ENCODE results near the gene USP30. TPM values are rescaled to one million over a fixed set of nuclear protein-coding genes. Genes with fewer than 3 reads are reported as not detected.
A peak's percentile ranks its signal among the peaks of the same experiment; 100 is the strongest.

USP30 gene
- total RNA-seq, 1 donor from 2014 or later = 15.5 TPM

- intact Hi-C loops (cut with DNase I) = loop anchor here (5.0 kb wide), 1 partner anchor 41 kb away; no protein-coding TSS in a partner anchor
- no peaks in the 10 kb centered on the region for H3K9me3 ChIP-seq
- peak overlapping the region; percentile 40 to 55 for H3K4me3 ChIP-seq
- TF ChIP-seq CTCF (IDR thresholded peaks at IDR 0.05) (no peak), POLR2A (IDR thresholded peaks at IDR 0.05) (peak in 1 of 2 donors; percentile 59), POLR2AphosphoS5 (IDR thresholded peaks at IDR 0.05; ENCODE audit: insufficient read depth in 1 of 2, low read depth in 1 of 2) (peak; percentile 89 to 98)
- peaks cover 0 to 18% of the 10 kb centered on the region in 2 donors for H3K36me3 ChIP-seq
- peak overlapping the region; percentile 91 for H3K27ac ChIP-seq
- H3K4me1 ChIP-seq = peaks cover 50% of the 10 kb centered on the region
- DNase-seq (ENCODE audit: extremely low spot score in 2 of 2) = peak in 1 of 2 donors; percentile 93
- H3K27me3 ChIP-seq = no peaks in the 10 kb centered on the region
These were observed 58.7 kb downstream of the USP30 start for GRCh38 chr12:109110988-109111495.

GRCh38 chr12:109112720-109113465 is 60.5 kb downstream of the USP30 start:
- Histone ChIP-seq H3K9me3 (no peaks in the 10 kb centered on the region), H3K4me1 (peaks cover 64% of the 10 kb centered on the region), H3K4me3 (no peak overlapping the region), H3K27me3 (no peaks in the 10 kb centered on the region), H3K36me3 (peaks cover 0 to 5% of the 10 kb centered on the region in 2 donors), H3K27ac (peak overlapping the region; percentile 91)
- no peak for DNase-seq (ENCODE audit: extremely low spot score in 2 of 2)
- intact Hi-C loops (cut with DNase I) = loop anchor here (5.0 kb wide), 1 partner anchor 39 kb away; no protein-coding TSS in a partner anchor
- TF ChIP-seq POLR2AphosphoS5 (IDR thresholded peaks at IDR 0.05; ENCODE audit: insufficient read depth in 1 of 2, low read depth in 1 of 2) = no peak
- TF ChIP-seq POLR2A (IDR thresholded peaks at IDR 0.05) = no peak
- TF ChIP-seq CTCF (IDR thresholded peaks at IDR 0.05) = no peak

GRCh38 chr12:109113661-109114321 is 61.4 kb downstream of the USP30 start:
- intact Hi-C loops (cut with DNase I) = loop anchor here (5.0 kb wide), 1 partner anchor 39 kb away; no protein-coding TSS in a partner anchor
- H3K36me3 ChIP-seq = no peaks in the 10 kb centered on the region
- DNase-seq (ENCODE audit: extremely low spot score in 2 of 2) = no peak
- H3K27ac ChIP-seq = peak overlapping the region; percentile 19
- TF ChIP-seq POLR2AphosphoS5 (IDR thresholded peaks at IDR 0.05; ENCODE audit: insufficient read depth in 1 of 2, low read depth in 1 of 2) (no peak), CTCF (IDR thresholded peaks at IDR 0.05) (no peak), POLR2A (IDR thresholded peaks at IDR 0.05) (no peak)
- H3K4me1 ChIP-seq = peaks cover 64% of the 10 kb centered on the region
- H3K27me3 ChIP-seq = no peaks in the 10 kb centered on the region
- no peak overlapping the region for H3K4me3 ChIP-seq
- no peaks in the 10 kb centered on the region for H3K9me3 ChIP-seq

GRCh38 chr12:109114644-109115043 is 62.3 kb downstream of the USP30 start:
- Histone ChIP-seq H3K36me3 (no peaks in the 10 kb centered on the region), H3K4me3 (no peak overlapping the region), H3K4me1 (peaks cover 64% of the 10 kb centered on the region), H3K9me3 (no peaks in the 10 kb centered on the region), H3K27ac (peak overlapping the region; percentile 65), H3K27me3 (no peaks in the 10 kb centered on the region)
- no peak for TF ChIP-seq POLR2AphosphoS5 (IDR thresholded peaks at IDR 0.05; ENCODE audit: insufficient read depth in 1 of 2, low read depth in 1 of 2)
- TF ChIP-seq CTCF (IDR thresholded peaks at IDR 0.05) = no peak
- TF ChIP-seq POLR2A (IDR thresholded peaks at IDR 0.05) = no peak
- intact Hi-C loops (cut with DNase I) = loop anchor here (5.0 kb wide), 1 partner anchor 38 kb away; no protein-coding TSS in a partner anchor
- no peak for DNase-seq (ENCODE audit: extremely low spot score in 2 of 2)

Data from vagina (tissue), 2 donors.